GM12878 (cell line): ENCODE data around the gene IRF4. TPM values are rescaled to one million over a fixed set of nuclear protein-coding genes. Genes with fewer than 3 reads are reported as not detected.

ENCODE experiments used
- ATAC-seq: fragments of 200-7000 bp; cut with Tn5 transposase; 3 replicates; pipeline ENCODE4 v1.9.1; 2020; ENCODE audit warnings: mild to moderate bottlenecking, moderate library complexity
- BruUV-seq: library from RNA; stranded (reverse); fragments of 400-500 nt; replicated peaks from 2 replicates; lab custom pipeline; 2021; lab: Mats Ljungman, UMichigan
- CTCF ChIA-PET: fragments of 300-600 bp; sonication (Branson Sonifier 250); formaldehyde crosslinking; extraction: SDS; loops from one replicate; lab custom pipeline; 2021; ENCODE audit warnings: inconsistent platforms; lab: Yijun Ruan, JAX
- POLR2A ChIA-PET: fragments of 350-600 bp; formaldehyde crosslinking; extraction: SDS; loops from one replicate; lab custom pipeline; 2021; ENCODE audit warnings: inconsistent platforms; lab: Charles Lee
- RAD21 ChIA-PET: fragments of 300-600 bp; sonication (Branson Sonifier 250); formaldehyde crosslinking; loops from one replicate; lab custom pipeline; 2023; ENCODE audit warnings: antibody characterized with exemption; ENCODE audit not compliant: unreplicated experiment; lab: Charles Lee
- SMC1A ChIA-PET: fragments of 300-600 bp; sonication (Branson Sonifier 250); formaldehyde crosslinking; loops from one replicate; lab custom pipeline; 2023; ENCODE audit not compliant: unreplicated experiment, uncharacterized antibody; lab: Charles Lee
- DNase-seq: peaks from one replicate; pipeline ENCODE4 v3.0.0-alpha.2; 2011; ENCODE audit warnings: low read depth, low spot score
- FAIRE-seq: peaks from 3 replicates; lab custom pipeline; 2011; peaks lifted over from hg19 to GRCh38; lab: Jason Lieb, UNC
- H2AFZ ChIP-seq: 2 replicates; pipeline ENCODE4 v1.6.0; 2011; ENCODE audit warnings: low read depth, low read length, control low read depth; ENCODE audit not compliant: control insufficient read depth
- H3K27ac ChIP-seq: 2 replicates; pipeline ENCODE4 v1.5.1; 2011; ENCODE audit warnings: control low read depth; ENCODE audit not compliant: control insufficient read depth, insufficient read depth
- H3K27me3 ChIP-seq, 2 experiments: replicated peaks in 1 of 2; 2 replicates each; pipeline versions ENCODE4 v1.6.0 to v1.6.1; 2011; ENCODE audit warnings: low read length in 1 of 2; ENCODE audit not compliant: control insufficient read depth in 2 of 2, insufficient read depth in 2 of 2
- H3K36me3 ChIP-seq, 2 experiments: 2 replicates each; pipeline ENCODE4 v1.5.1; 2011; ENCODE audit warnings: low read length in 1 of 2; ENCODE audit not compliant: control insufficient read depth in 2 of 2, insufficient read depth in 2 of 2
- H3K4me1 ChIP-seq: 2 replicates; pipeline ENCODE4 v1.6.1; 2011; ENCODE audit warnings: mild to moderate bottlenecking, low read length, moderate library complexity, mixed read lengths; ENCODE audit not compliant: control insufficient read depth, insufficient read depth
- H3K4me2 ChIP-seq: 2 replicates; pipeline ENCODE4 v1.6.0; 2011; ENCODE audit warnings: control low read depth; ENCODE audit not compliant: control insufficient read depth, insufficient read depth
- H3K4me3 ChIP-seq: fragments of 200-600 bp; sonication (generic); 2 replicates; pipeline ENCODE4 v1.5.1; 2016
- H3K79me2 ChIP-seq: 2 replicates; pipeline ENCODE4 v1.6.0; 2011; ENCODE audit warnings: low read length; ENCODE audit not compliant: control insufficient read depth, insufficient read depth
- H3K9ac ChIP-seq: 2 replicates; pipeline ENCODE4 v1.8.0; 2011; ENCODE audit warnings: low read length, control low read depth, mixed read lengths; ENCODE audit not compliant: control insufficient read depth, insufficient read depth
- H3K9me3 ChIP-seq: replicated peaks from 3 replicates; pipeline ENCODE4 v1.5.1; 2011; ENCODE audit warnings: mild to moderate bottlenecking, low read length; ENCODE audit not compliant: control insufficient read depth, insufficient read depth
- H4K20me1 ChIP-seq: 2 replicates; pipeline ENCODE4 v1.6.0; 2011; ENCODE audit not compliant: control insufficient read depth, insufficient read depth
- CREM ChIP-seq: IDR thresholded peaks from 2 replicates; pipeline ENCODE4 v1.6.1; 2014; ENCODE audit warnings: antibody characterized with exemption, low read depth
- DPF2 ChIP-seq: fragments of 450-650 bp; IDR thresholded peaks from 2 replicates; pipeline ENCODE4 v1.6.1; 2017; ENCODE audit warnings: mild to moderate bottlenecking
- E4F1 ChIP-seq: fragments of 450-650 bp; IDR thresholded peaks from 2 replicates; pipeline ENCODE4 v1.6.1; 2018; ENCODE audit warnings: borderline replicate concordance, mild to moderate bottlenecking; ENCODE audit not compliant: partially characterized antibody
- EED ChIP-seq: sonication (generic); IDR thresholded peaks from 2 replicates; pipeline ENCODE4 v1.6.1; 2016; ENCODE audit warnings: antibody characterized with exemption, low read depth
- ETV6 ChIP-seq, 2 experiments: fragments of 450-650 bp in 1 of 2; IDR thresholded peaks in 1 of 2; conservative IDR thresholded peaks in 1 of 2; 2 replicates each; pipeline ENCODE4 v1.6.1; 2014; ENCODE audit warnings: antibody characterized with exemption in 1 of 2, borderline replicate concordance in 1 of 2, low read depth in 1 of 2, mild to moderate bottlenecking in 1 of 2, moderate library complexity in 1 of 2
- FOXK2 ChIP-seq: fragments of 450-650 bp; IDR thresholded peaks from 2 replicates; pipeline ENCODE4 v1.6.1; 2017; ENCODE audit warnings: mild to moderate bottlenecking, moderate library complexity
- GABPA ChIP-seq: IDR thresholded peaks from 2 replicates; pipeline ENCODE4 v1.6.1; 2014; ENCODE audit warnings: antibody characterized with exemption, low read depth, mild to moderate bottlenecking, inconsistent platforms
- IRF5 ChIP-seq: fragments of 450-650 bp; IDR thresholded peaks from 2 replicates; pipeline ENCODE4 v1.6.1; 2017; ENCODE audit warnings: borderline replicate concordance
- NBN ChIP-seq: fragments of 450-650 bp; IDR thresholded peaks from 2 replicates; pipeline ENCODE4 v1.6.1; 2016
- POU2F2 ChIP-seq: IDR thresholded peaks from 3 replicates; pipeline ENCODE4 v1.6.1; 2011; ENCODE audit warnings: low read depth, mild to moderate bottlenecking, low read length, borderline replicate concordance
- TCF7 ChIP-seq: IDR thresholded peaks from 2 replicates; pipeline ENCODE4 v1.6.1; 2014; ENCODE audit warnings: antibody characterized with exemption, borderline replicate concordance
- ZNF687 ChIP-seq: fragments of 450-650 bp; IDR thresholded peaks from 2 replicates; pipeline ENCODE4 v1.6.1; 2017; ENCODE audit warnings: mild to moderate bottlenecking, moderate library complexity
- WGBS: methylation state at CpG from one replicate; pipeline ENCODE4 v1.1.6; 2016; ENCODE audit warnings: low lambda C conversion rate; ENCODE audit not compliant: insufficient replicate concordance, insufficient coverage; ENCODE audit errors: missing lambda C conversion rate; 5-methylcytosine and 5-hydroxymethylcytosine counted together
- in situ Hi-C: fragments of 300-500 bp; cut with MboI; formaldehyde crosslinking; loops from 9 replicates; pipeline ENCODE4 v1.14.3; 2018; ENCODE audit warnings: mixed read lengths
- intact Hi-C: fragments of 100-400 bp; cut with micrococcal nuclease; formaldehyde crosslinking; loops from one replicate; pipeline ENCODE4 v1.14.2; 2022; ENCODE audit not compliant: unreplicated experiment
- polyA plus RNA-seq, 11 experiments: library from polyadenylated mRNA; depleted of rRNA in 4 of 11; unstranded in 6 of 11; stranded (reverse) in 5 of 11; fragments of >200 nt; fragmentation: Nextera tagmentation in 4 of 11; fragmentation: Illumina TruSeq in 1 of 11; extraction: Ambion mirVana in 4 of 11; extraction: Trizol in 1 of 11; gene quantifications; 1 replicate in 1 of 11; 2 replicates in 10 of 11; pipeline versions ENCODE4 v1.2.1 to v1.2.3, GENCODE V29; 2011 to 2016; ENCODE audit warnings: inconsistent platforms in 2 of 11, missing spikeins in 2 of 11, low read depth in 1 of 11
- total RNA-seq, 4 experiments: library from RNA; depleted of rRNA in 3 of 4; stranded (reverse); fragments of >200 nt in 3 of 4; fragmentation: Illumina TruSeq in 1 of 4; extraction: Trizol in 1 of 4; gene quantifications; 2 replicates each; pipeline versions ENCODE4 v1.2.1 to v1.2.3, GENCODE V29; 2013 to 2021

Gene IRF4
- total and polyA plus RNA-seq, 10 of the 15 experiments (the other 5 are each of a cell fraction or from before 2014, with no cell fraction given) = 50.0 to 495 (median 257) TPM

- H3K4me1 ChIP-seq = no peaks in the 10 kb centered on the region
- DNase-seq (no peak), FAIRE-seq (no peak), ATAC-seq (no peak)
- H3K4me3 ChIP-seq = no peak overlapping the region
- H3K9ac ChIP-seq = no peak overlapping the region
- H3K27ac ChIP-seq = no peak overlapping the region
- no peaks in the 10 kb centered on the region for H3K27me3 ChIP-seq
- H3K9me3 ChIP-seq = no peaks in the 10 kb centered on the region
- ChIA-PET SMC1A (interaction anchor here (0.6 to 1.2 kb wide), 2 partner anchors 38 to 149 kb away, joined by 3 read pairs; no protein-coding TSS in a partner anchor), POLR2A (interaction anchor here (0.8 kb wide), 1 partner anchor 42 kb away, joined by 3 read pairs; no protein-coding TSS in a partner anchor), CTCF (no interaction called here), RAD21 (no interaction called here)
- no peak overlapping the region for H3K4me2 ChIP-seq
- 54% methylated on average over 12 of the region's 12 CpGs for WGBS
- BruUV-seq = no TSS peak
- no peaks in the 10 kb centered on the region for H3K79me2 ChIP-seq
- intact Hi-C loops = no loop called here
- H3K36me3 ChIP-seq = no peaks in the 10 kb centered on the region
- H2AFZ ChIP-seq = no peak overlapping the region
- H4K20me1 ChIP-seq = no peaks in the 10 kb centered on the region
- in situ Hi-C loops = no loop called here
- no peak for TF ChIP-seq DPF2
- no peak for TF ChIP-seq CREM
- no peak for TF ChIP-seq ETV6 (conservative IDR thresholded peaks at IDR 0.05 in 1 of 2, IDR thresholded peaks at IDR 0.05 in 1 of 2; ENCODE audit: borderline replicate concordance in 1 of 2, low read depth in 1 of 2)
- no peak for TF ChIP-seq GABPA
- no peak for TF ChIP-seq E4F1
- TF ChIP-seq IRF5 = no peak
- TF ChIP-seq ZNF687 = no peak
- no peak for TF ChIP-seq TCF7
- TF ChIP-seq EED = no peak
- TF ChIP-seq FOXK2 = no peak
- TF ChIP-seq POU2F2 = no peak
- no peak for TF ChIP-seq NBN
Measured at GRCh38 chr6:441126-441920, 49.8 kb downstream of the IRF4 start.
